SK-N-MC (cell line): ENCODE results near the gene RIPPLY3.

Source experiments
- EZH2 ChIP-seq: fragments of 200-600 bp; sonication (generic); IDR thresholded peaks from one replicate; pipeline ENCODE4 v1.6.1; 2017; ENCODE audit warnings: antibody characterized with exemption
- FOXP2 ChIP-seq: optimal IDR thresholded peaks from 2 replicates; pipeline ENCODE3; 2011; ENCODE audit warnings: mild to moderate bottlenecking, moderate library complexity; ENCODE audit not compliant: insufficient read depth; ENCODE audit errors: extremely low read length, control extremely low read depth
- POLR2AphosphoS5 ChIP-seq: IDR thresholded peaks from 2 replicates; pipeline ENCODE4 v1.6.1; 2012; ENCODE audit warnings: mild to moderate bottlenecking, low read depth, low read length, borderline replicate concordance

- TF ChIP-seq POLR2AphosphoS5 (no peak), EZH2 (no peak), FOXP2 (no peak)
Observed at GRCh38 chr21:37061926-37062592, 55.6 kb downstream of the RIPPLY3 start.
